Measurements from ENCODE around the gene DENND5A. TPM values are rescaled to one million over a fixed set of nuclear protein-coding genes. Genes with fewer than 3 reads are reported as not detected.
"Not testable (repeated sequence)": the region's sequence is repeated elsewhere in the genome, so short reads cannot be mapped to it uniquely, and the experiment has no call there.

Gene DENND5A
- polyA plus RNA-seq, 1 donor: 28.5 TPM

- WGBS (ENCODE audit: insufficient coverage, low lambda C conversion rate): 100% methylated on average over 1 of the region's 7 CpGs
- DNase-seq: no peak
- no peaks in the 10 kb centered on the region for H3K4me1 ChIP-seq (ENCODE audit: control insufficient read depth, insufficient read depth, low read length)
- no peak overlapping the region for H3K27ac ChIP-seq (ENCODE audit: low read length)
- no peaks in the 10 kb centered on the region for H3K27me3 ChIP-seq (ENCODE audit: control insufficient read depth, insufficient read depth, low read length)
- H3K9me3 ChIP-seq (ENCODE audit: control insufficient read depth, low read depth, low read length): no peaks in the 10 kb centered on the region
- H3K4me3 ChIP-seq (ENCODE audit: low read length): no peak overlapping the region
- no peaks in the 10 kb centered on the region for H3K36me3 ChIP-seq (ENCODE audit: control insufficient read depth, insufficient read depth, low read length)
Measured at GRCh38 chr11:9249252-9249651, 15.9 kb downstream of the DENND5A start.

GRCh38 chr11:9247863-9248262 lies 17.3 kb downstream of the DENND5A start:
- WGBS (ENCODE audit: insufficient coverage, low lambda C conversion rate): 100% methylated on average over 1 of the region's 3 CpGs
- no peak overlapping the region for H3K4me3 ChIP-seq (ENCODE audit: low read length)
- no peaks in the 10 kb centered on the region for H3K36me3 ChIP-seq (ENCODE audit: control insufficient read depth, insufficient read depth, low read length)
- no peaks in the 10 kb centered on the region for H3K27me3 ChIP-seq (ENCODE audit: control insufficient read depth, insufficient read depth, low read length)
- no peaks in the 10 kb centered on the region for H3K9me3 ChIP-seq (ENCODE audit: control insufficient read depth, low read depth, low read length)
- H3K4me1 ChIP-seq (ENCODE audit: control insufficient read depth, insufficient read depth, low read length): no peaks in the 10 kb centered on the region
- H3K27ac ChIP-seq (ENCODE audit: low read length): no peak overlapping the region
- no peak for DNase-seq

GRCh38 chr11:9236242-9236641 lies 28.9 kb downstream of the DENND5A start:
- not testable (repeated sequence) for DNase-seq; H3K4me3 ChIP-seq (ENCODE audit: low read length); H3K27me3 ChIP-seq (ENCODE audit: control insufficient read depth, insufficient read depth, low read length); H3K9me3 ChIP-seq (ENCODE audit: control insufficient read depth, low read depth, low read length); H3K27ac ChIP-seq (ENCODE audit: low read length); H3K36me3 ChIP-seq (ENCODE audit: control insufficient read depth, insufficient read depth, low read length); H3K4me1 ChIP-seq (ENCODE audit: control insufficient read depth, insufficient read depth, low read length)
- 100% methylated on average over 1 of the region's 10 CpGs for WGBS (ENCODE audit: insufficient coverage, low lambda C conversion rate)

GRCh38 chr11:9232482-9232881 lies 32.7 kb downstream of the DENND5A start:
- no peak for DNase-seq
- H3K4me1 ChIP-seq (ENCODE audit: control insufficient read depth, insufficient read depth, low read length): no peaks in the 10 kb centered on the region
- WGBS (ENCODE audit: insufficient coverage, low lambda C conversion rate): no CpG with 5 or more reads among the region's 3 CpGs
- no peaks in the 10 kb centered on the region for H3K27me3 ChIP-seq (ENCODE audit: control insufficient read depth, insufficient read depth, low read length)
- H3K27ac ChIP-seq (ENCODE audit: low read length): no peak overlapping the region
- no peaks in the 10 kb centered on the region for H3K9me3 ChIP-seq (ENCODE audit: control insufficient read depth, low read depth, low read length)
- no peaks in the 10 kb centered on the region for H3K36me3 ChIP-seq (ENCODE audit: control insufficient read depth, insufficient read depth, low read length)
- H3K4me3 ChIP-seq (ENCODE audit: low read length): no peak overlapping the region

- Histone ChIP-seq H3K4me1 (ENCODE audit: control insufficient read depth, insufficient read depth, low read length) (no peaks in the 10 kb centered on the region), H3K9me3 (ENCODE audit: control insufficient read depth, low read depth, low read length) (no peaks in the 10 kb centered on the region), H3K36me3 (ENCODE audit: control insufficient read depth, insufficient read depth, low read length) (no peaks in the 10 kb centered on the region), H3K27ac (ENCODE audit: low read length) (no peak overlapping the region), H3K4me3 (ENCODE audit: low read length) (no peak overlapping the region), H3K27me3 (ENCODE audit: control insufficient read depth, insufficient read depth, low read length) (no peaks in the 10 kb centered on the region)
- 27% methylated on average over 1 of the region's 1 CpG for WGBS (ENCODE audit: insufficient coverage, low lambda C conversion rate)
- DNase-seq: peak; percentile 4 to 38
Measured at GRCh38 chr11:9231848-9232177, 33.3 kb downstream of the DENND5A start.

- Histone ChIP-seq H3K4me1 (ENCODE audit: control insufficient read depth, insufficient read depth, low read length) (no peaks in the 10 kb centered on the region), H3K4me3 (ENCODE audit: low read length) (no peak overlapping the region), H3K27ac (ENCODE audit: low read length) (no peak overlapping the region), H3K27me3 (ENCODE audit: control insufficient read depth, insufficient read depth, low read length) (no peaks in the 10 kb centered on the region), H3K36me3 (ENCODE audit: control insufficient read depth, insufficient read depth, low read length) (no peaks in the 10 kb centered on the region), H3K9me3 (ENCODE audit: control insufficient read depth, low read depth, low read length) (no peaks in the 10 kb centered on the region)
- WGBS (ENCODE audit: insufficient coverage, low lambda C conversion rate): no CpG with 5 or more reads among the region's 3 CpGs
- no peak for DNase-seq
Measured at GRCh38 chr11:9230296-9230695, 34.9 kb downstream of the DENND5A start.

GRCh38 chr11:9228091-9228490 lies 37.1 kb downstream of the DENND5A start:
- Histone ChIP-seq H3K4me3 (ENCODE audit: low read length) (no peak overlapping the region), H3K27ac (ENCODE audit: low read length) (no peak overlapping the region), H3K27me3 (ENCODE audit: control insufficient read depth, insufficient read depth, low read length) (no peaks in the 10 kb centered on the region), H3K36me3 (ENCODE audit: control insufficient read depth, insufficient read depth, low read length) (no peaks in the 10 kb centered on the region), H3K4me1 (ENCODE audit: control insufficient read depth, insufficient read depth, low read length) (no peaks in the 10 kb centered on the region), H3K9me3 (ENCODE audit: control insufficient read depth, low read depth, low read length) (no peaks in the 10 kb centered on the region)
- no peak for DNase-seq
- no CpG with 5 or more reads among the region's 5 CpGs for WGBS (ENCODE audit: insufficient coverage, low lambda C conversion rate)

- Histone ChIP-seq H3K4me3 (ENCODE audit: low read length) (no peak overlapping the region), H3K27ac (ENCODE audit: low read length) (no peak overlapping the region), H3K27me3 (ENCODE audit: control insufficient read depth, insufficient read depth, low read length) (no peaks in the 10 kb centered on the region), H3K9me3 (ENCODE audit: control insufficient read depth, low read depth, low read length) (no peaks in the 10 kb centered on the region), H3K4me1 (ENCODE audit: control insufficient read depth, insufficient read depth, low read length) (no peaks in the 10 kb centered on the region), H3K36me3 (ENCODE audit: control insufficient read depth, insufficient read depth, low read length) (no peaks in the 10 kb centered on the region)
- no CpG with 5 or more reads among the region's 1 CpG for WGBS (ENCODE audit: insufficient coverage, low lambda C conversion rate)
- DNase-seq: no peak
Measured at GRCh38 chr11:9225748-9226298, 39.3 kb downstream of the DENND5A start.

- H3K36me3 ChIP-seq (ENCODE audit: control insufficient read depth, insufficient read depth, low read length): no peaks in the 10 kb centered on the region
- H3K9me3 ChIP-seq (ENCODE audit: control insufficient read depth, low read depth, low read length): no peaks in the 10 kb centered on the region
- H3K4me1 ChIP-seq (ENCODE audit: control insufficient read depth, insufficient read depth, low read length): no peaks in the 10 kb centered on the region
- no peak overlapping the region for H3K4me3 ChIP-seq (ENCODE audit: low read length)
- H3K27me3 ChIP-seq (ENCODE audit: control insufficient read depth, insufficient read depth, low read length): no peaks in the 10 kb centered on the region
- H3K27ac ChIP-seq (ENCODE audit: low read length): no peak overlapping the region
- no peak for DNase-seq
- no CpG with 5 or more reads among the region's 3 CpGs for WGBS (ENCODE audit: insufficient coverage, low lambda C conversion rate)
Measured at GRCh38 chr11:9222654-9223053, 42.5 kb downstream of the DENND5A start.

GRCh38 chr11:9220853-9221252 lies 44.3 kb downstream of the DENND5A start:
- not testable (repeated sequence) for DNase-seq; H3K9me3 ChIP-seq (ENCODE audit: control insufficient read depth, low read depth, low read length); H3K4me3 ChIP-seq (ENCODE audit: low read length); H3K27me3 ChIP-seq (ENCODE audit: control insufficient read depth, insufficient read depth, low read length); H3K27ac ChIP-seq (ENCODE audit: low read length); H3K4me1 ChIP-seq (ENCODE audit: control insufficient read depth, insufficient read depth, low read length); H3K36me3 ChIP-seq (ENCODE audit: control insufficient read depth, insufficient read depth, low read length)
- no CpG with 5 or more reads among the region's 9 CpGs for WGBS (ENCODE audit: insufficient coverage, low lambda C conversion rate)

GRCh38 chr11:9219572-9219971 lies 45.6 kb downstream of the DENND5A start:
- H3K4me3 ChIP-seq (ENCODE audit: low read length): no peak overlapping the region

More at GRCh38 chr11:9219572-9219971, 45.6 kb downstream of the DENND5A start:
- Histone ChIP-seq H3K36me3 (ENCODE audit: control insufficient read depth, insufficient read depth, low read length) (no peaks in the 10 kb centered on the region), H3K4me1 (ENCODE audit: control insufficient read depth, insufficient read depth, low read length) (no peaks in the 10 kb centered on the region), H3K27me3 (ENCODE audit: control insufficient read depth, insufficient read depth, low read length) (no peaks in the 10 kb centered on the region), H3K27ac (ENCODE audit: low read length) (no peak overlapping the region), H3K9me3 (ENCODE audit: control insufficient read depth, low read depth, low read length) (no peaks in the 10 kb centered on the region)
- no peak for DNase-seq
- 94% methylated on average over 2 of the region's 2 CpGs for WGBS (ENCODE audit: insufficient coverage, low lambda C conversion rate)
